H1 (cell line): ENCODE measurements around the gene RERG.

Experiments
- BRCA1 ChIP-seq: IDR thresholded peaks from 2 replicates; pipeline ENCODE4 v1.6.1; 2012; ENCODE audit warnings: low read depth, low read length, improper control_type of control experiment
- CHD2 ChIP-seq: IDR thresholded peaks from 2 replicates; pipeline ENCODE4 v1.6.1; 2012; ENCODE audit warnings: low read length, improper control_type of control experiment
- EZH2 ChIP-seq: fragments of 200-600 bp; sonication (generic); IDR thresholded peaks from 2 replicates; pipeline ENCODE4 v1.7.1; 2012; ENCODE audit warnings: low read depth, mild to moderate bottlenecking, moderate library complexity, low read length, inconsistent platforms; ENCODE audit not compliant: severe bottlenecking
- JUND ChIP-seq: IDR thresholded peaks from 2 replicates; pipeline ENCODE4 v1.6.1; 2011; ENCODE audit warnings: mild to moderate bottlenecking, improper control_type of control experiment, low read length
- KDM1A ChIP-seq: fragments of 200-600, 300-600 bp; sonication (generic); IDR thresholded peaks from 2 replicates; pipeline ENCODE4 v1.7.1; 2016; ENCODE audit warnings: mild to moderate bottlenecking, low read length, borderline replicate concordance
- MAFK ChIP-seq: IDR thresholded peaks from 2 replicates; pipeline ENCODE4 v1.6.1; 2012; ENCODE audit warnings: low read depth, mild to moderate bottlenecking, improper control_type of control experiment, low read length
- NRF1 ChIP-seq: IDR thresholded peaks from 2 replicates; pipeline ENCODE4 v1.6.1; 2011; ENCODE audit warnings: mild to moderate bottlenecking, low read depth, low read length, improper control_type of control experiment
- POLR2A ChIP-seq, 2 experiments: IDR thresholded peaks; 1 replicate in 1 of 2; 2 replicates in 1 of 2; pipeline ENCODE4 v1.6.1; 2011; ENCODE audit warnings: low read depth in 2 of 2, low read length in 2 of 2, mild to moderate bottlenecking in 2 of 2; ENCODE audit errors: control extremely low read depth in 1 of 2
- POLR2AphosphoS5 ChIP-seq: IDR thresholded peaks from 2 replicates; pipeline ENCODE4 v1.6.1; 2011; ENCODE audit warnings: low read depth, low read length
- TAF1 ChIP-seq: IDR thresholded peaks from 2 replicates; pipeline ENCODE4 v1.6.1; 2011; ENCODE audit warnings: mild to moderate bottlenecking, low read depth, low read length
- TBP ChIP-seq: IDR thresholded peaks from 2 replicates; pipeline ENCODE4 v1.6.1; 2011; ENCODE audit warnings: low read depth, low read length, improper control_type of control experiment
- TCF12 ChIP-seq: IDR thresholded peaks from 2 replicates; pipeline ENCODE4 v1.6.1; 2011; ENCODE audit warnings: low read depth, mild to moderate bottlenecking, low read length
- TF ChIP-seq, protein P1 (sequence below), 3 experiments: IDR thresholded peaks; 1 replicate in 2 of 3; 2 replicates in 1 of 3; pipeline versions ENCODE4 v1.5.1 to v1.6.1; 2011; ENCODE audit warnings: low read length in 3 of 3, mild to moderate bottlenecking in 3 of 3, inconsistent platforms in 2 of 3, low read depth in 1 of 3, moderate library complexity in 1 of 3; ENCODE audit not compliant: insufficient read depth in 1 of 3; ENCODE audit errors: control extremely low read depth in 1 of 3
- TF ChIP-seq, protein P2 (sequence below): IDR thresholded peaks from 2 replicates; pipeline ENCODE4 v1.6.1; 2012; ENCODE audit warnings: inconsistent platforms

DNA sequence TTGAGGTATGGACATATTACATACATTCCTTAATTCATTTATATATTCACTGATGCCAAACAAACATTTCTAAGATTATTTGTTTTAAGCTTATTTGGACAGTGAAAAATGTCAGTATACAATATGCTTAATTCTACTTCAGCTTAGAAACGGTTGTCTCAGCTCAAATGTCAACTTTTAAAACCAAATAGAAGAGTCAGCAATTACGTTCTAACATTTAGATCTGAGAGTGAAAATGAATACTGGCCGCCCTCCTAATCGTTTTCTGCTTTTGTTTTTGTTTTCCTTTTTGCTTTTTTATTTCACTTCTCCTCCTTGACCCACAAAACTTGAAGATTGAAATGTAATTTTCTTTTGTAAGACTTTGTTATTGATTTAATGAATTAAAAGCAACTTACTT is 19.7 kb upstream of the RERG start:
- no peak for TF ChIP-seq TAF1
- TF ChIP-seq POLR2AphosphoS5 = no peak
- no peak for TF ChIP-seq KDM1A
- TF ChIP-seq EZH2 = no peak
- no peak for TF ChIP-seq MAFK
- TF ChIP-seq TBP = no peak
- TF ChIP-seq, protein P1, sequence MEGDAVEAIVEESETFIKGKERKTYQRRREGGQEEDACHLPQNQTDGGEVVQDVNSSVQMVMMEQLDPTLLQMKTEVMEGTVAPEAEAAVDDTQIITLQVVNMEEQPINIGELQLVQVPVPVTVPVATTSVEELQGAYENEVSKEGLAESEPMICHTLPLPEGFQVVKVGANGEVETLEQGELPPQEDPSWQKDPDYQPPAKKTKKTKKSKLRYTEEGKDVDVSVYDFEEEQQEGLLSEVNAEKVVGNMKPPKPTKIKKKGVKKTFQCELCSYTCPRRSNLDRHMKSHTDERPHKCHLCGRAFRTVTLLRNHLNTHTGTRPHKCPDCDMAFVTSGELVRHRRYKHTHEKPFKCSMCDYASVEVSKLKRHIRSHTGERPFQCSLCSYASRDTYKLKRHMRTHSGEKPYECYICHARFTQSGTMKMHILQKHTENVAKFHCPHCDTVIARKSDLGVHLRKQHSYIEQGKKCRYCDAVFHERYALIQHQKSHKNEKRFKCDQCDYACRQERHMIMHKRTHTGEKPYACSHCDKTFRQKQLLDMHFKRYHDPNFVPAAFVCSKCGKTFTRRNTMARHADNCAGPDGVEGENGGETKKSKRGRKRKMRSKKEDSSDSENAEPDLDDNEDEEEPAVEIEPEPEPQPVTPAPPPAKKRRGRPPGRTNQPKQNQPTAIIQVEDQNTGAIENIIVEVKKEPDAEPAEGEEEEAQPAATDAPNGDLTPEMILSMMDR (IDR thresholded peaks at IDR 0.05; ENCODE audit: control extremely low read depth in 1 of 3, insufficient read depth in 1 of 3, low read depth in 1 of 3, low read length in 3 of 3) = no peak
- no peak for TF ChIP-seq CHD2
- TF ChIP-seq, protein P2, sequence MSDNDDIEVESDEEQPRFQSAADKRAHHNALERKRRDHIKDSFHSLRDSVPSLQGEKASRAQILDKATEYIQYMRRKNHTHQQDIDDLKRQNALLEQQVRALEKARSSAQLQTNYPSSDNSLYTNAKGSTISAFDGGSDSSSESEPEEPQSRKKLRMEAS = no peak
- no peak for TF ChIP-seq POLR2A (IDR thresholded peaks at IDR 0.05; ENCODE audit: control extremely low read depth in 1 of 2, low read depth in 2 of 2, low read length in 2 of 2)
- TF ChIP-seq TCF12 = no peak
- TF ChIP-seq BRCA1 = no peak
- no peak for TF ChIP-seq JUND
- TF ChIP-seq NRF1 = no peak
